Activated CD4-positive, alpha-beta T cell treated with anti-CD3 and anti-CD28 coated beads, Interleukin-2, Interleukin-6, amounts not matched to agents 100 ng/mL and 50 ng/mL, durations not matched to agents 16 hours and 8 hours (primary cell): ENCODE data around the gene SGPL1.
A peak's percentile ranks its signal among the peaks of the same experiment; 100 is the strongest.
"Not testable (repeated sequence)": the region's sequence is repeated elsewhere in the genome, so short reads cannot be mapped to it uniquely, and the experiment has no call there.

Experiments used
- DNase-seq: peaks from one replicate; pipeline ENCODE4 v3.0.0-alpha.2; 2020

Gene SGPL1

GRCh38 chr10:70908406-70909296 lies 92.9 kb downstream of the SGPL1 start:
- no peak for DNase-seq

GRCh38 chr10:70909326-70909935 lies 93.7 kb downstream of the SGPL1 start:
- no peak for DNase-seq

- DNase-seq: no peak
Measured at GRCh38 chr10:70910486-70911341, 95.0 kb downstream of the SGPL1 start.

- no peak for DNase-seq
Measured at GRCh38 chr10:70911386-70911785, 95.6 kb downstream of the SGPL1 start.

- no peak for DNase-seq
Measured at GRCh38 chr10:70912556-70912955, 96.8 kb downstream of the SGPL1 start.

- no peak for DNase-seq
Measured at GRCh38 chr10:70913191-70913892, 97.6 kb downstream of the SGPL1 start.

GRCh38 chr10:70913893-70914240 lies 98.1 kb downstream of the SGPL1 start:
- DNase-seq: no peak

- no peak for DNase-seq
Measured at GRCh38 chr10:70914316-70914864, 98.6 kb downstream of the SGPL1 start.

- no peak for DNase-seq
Measured at GRCh38 chr10:70915206-70915605, 99.5 kb downstream of the SGPL1 start.

GRCh38 chr10:70915806-70916205 lies 100.1 kb downstream of the SGPL1 start:
- DNase-seq: no peak

- DNase-seq: no peak
Measured at GRCh38 chr10:70916241-70916640, 100.5 kb downstream of the SGPL1 start.

GRCh38 chr10:70917226-70917625 lies 101.5 kb downstream of the SGPL1 start:
- DNase-seq: no peak

- no peak for DNase-seq
Measured at GRCh38 chr10:70917635-70918034, 101.9 kb downstream of the SGPL1 start.

GRCh38 chr10:70918851-70919530 lies 103.2 kb downstream of the SGPL1 start:
- no peak for DNase-seq

GRCh38 chr10:70919906-70920305 lies 104.2 kb downstream of the SGPL1 start:
- DNase-seq: not testable (repeated sequence)

- DNase-seq: no peak
Measured at GRCh38 chr10:70920519-70920918, 104.8 kb downstream of the SGPL1 start.

- no peak for DNase-seq
Measured at GRCh38 chr10:70921285-70921684, 105.5 kb downstream of the SGPL1 start.

- no peak for DNase-seq
Measured at GRCh38 chr10:70923696-70924095, 107.9 kb downstream of the SGPL1 start.

GRCh38 chr10:70925377-70926225 lies 109.9 kb downstream of the SGPL1 start:
- DNase-seq: peak; percentile 62

GRCh38 chr10:70926226-70927000 lies 110.7 kb downstream of the SGPL1 start:
- DNase-seq: no peak
